Effector CD4-positive, alpha-beta T cell (primary cell): ENCODE data around the gene DMKN.

Experiments
- DNase-seq: peaks from one replicate; pipeline ENCODE4 v3.0.0-alpha.2; 2020

DMKN gene

DNA sequence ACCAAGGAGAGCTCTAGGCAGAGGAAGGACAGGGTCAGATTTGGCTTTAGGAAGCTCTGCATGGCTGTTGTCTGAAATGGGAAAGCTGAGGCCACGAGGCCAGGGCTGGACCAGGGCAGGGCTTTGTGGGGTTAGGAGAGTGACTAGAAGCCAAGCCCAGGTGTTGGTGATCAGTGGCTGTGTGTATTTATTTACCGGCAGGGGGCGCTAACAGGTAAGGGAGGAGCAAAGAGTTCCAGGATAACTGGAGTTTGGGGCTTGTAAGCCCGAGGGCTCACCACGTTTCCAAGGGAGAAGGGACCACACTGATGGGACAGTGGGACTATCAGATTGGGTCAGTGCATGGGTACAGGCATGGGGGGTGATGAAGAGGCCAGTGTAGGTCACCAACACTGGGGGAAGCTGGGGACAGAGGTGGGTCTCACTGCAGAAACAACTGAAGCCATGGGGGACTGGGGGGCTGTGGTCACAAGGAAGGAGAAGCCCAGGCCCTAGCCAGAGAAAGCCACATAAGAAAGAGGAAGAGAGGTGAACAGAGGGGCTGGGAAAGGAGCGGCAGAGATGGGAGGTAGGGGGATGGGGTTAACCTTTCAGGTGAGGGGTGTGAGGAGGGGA is 35.8 kb upstream of the DMKN start:
- peak; percentile 50 for DNase-seq

GRCh38 chr19:35546532-35546931 is 33.1 kb upstream of the DMKN start:
- DNase-seq: no peak

DNA sequence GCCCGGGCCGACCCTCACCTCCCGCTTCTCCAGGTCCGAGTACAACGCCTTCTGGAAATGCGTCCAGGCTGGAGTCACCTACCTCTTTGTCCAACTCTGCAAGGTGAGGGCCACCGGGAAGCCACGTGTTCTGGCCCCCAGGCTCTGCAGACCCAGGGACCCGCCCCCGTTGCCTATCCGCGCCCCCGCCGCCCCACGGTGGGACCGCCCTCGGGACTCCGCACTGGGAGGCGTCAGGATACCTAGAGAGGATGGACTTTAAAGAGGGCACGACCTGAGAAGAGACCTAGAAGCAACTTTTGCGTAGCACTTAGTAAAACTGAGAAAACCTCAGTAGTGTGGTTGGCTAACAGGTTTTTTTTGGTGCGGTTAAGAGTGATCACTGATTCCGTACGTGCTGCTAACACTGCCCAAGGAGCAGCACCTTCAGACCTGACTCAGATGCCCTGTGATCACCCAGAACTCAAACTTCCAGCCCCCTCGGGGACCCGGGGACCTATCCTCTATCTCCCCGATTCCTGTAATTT is 32.5 kb upstream of the DMKN start:
- DNase-seq: peak; percentile 35

DNA sequence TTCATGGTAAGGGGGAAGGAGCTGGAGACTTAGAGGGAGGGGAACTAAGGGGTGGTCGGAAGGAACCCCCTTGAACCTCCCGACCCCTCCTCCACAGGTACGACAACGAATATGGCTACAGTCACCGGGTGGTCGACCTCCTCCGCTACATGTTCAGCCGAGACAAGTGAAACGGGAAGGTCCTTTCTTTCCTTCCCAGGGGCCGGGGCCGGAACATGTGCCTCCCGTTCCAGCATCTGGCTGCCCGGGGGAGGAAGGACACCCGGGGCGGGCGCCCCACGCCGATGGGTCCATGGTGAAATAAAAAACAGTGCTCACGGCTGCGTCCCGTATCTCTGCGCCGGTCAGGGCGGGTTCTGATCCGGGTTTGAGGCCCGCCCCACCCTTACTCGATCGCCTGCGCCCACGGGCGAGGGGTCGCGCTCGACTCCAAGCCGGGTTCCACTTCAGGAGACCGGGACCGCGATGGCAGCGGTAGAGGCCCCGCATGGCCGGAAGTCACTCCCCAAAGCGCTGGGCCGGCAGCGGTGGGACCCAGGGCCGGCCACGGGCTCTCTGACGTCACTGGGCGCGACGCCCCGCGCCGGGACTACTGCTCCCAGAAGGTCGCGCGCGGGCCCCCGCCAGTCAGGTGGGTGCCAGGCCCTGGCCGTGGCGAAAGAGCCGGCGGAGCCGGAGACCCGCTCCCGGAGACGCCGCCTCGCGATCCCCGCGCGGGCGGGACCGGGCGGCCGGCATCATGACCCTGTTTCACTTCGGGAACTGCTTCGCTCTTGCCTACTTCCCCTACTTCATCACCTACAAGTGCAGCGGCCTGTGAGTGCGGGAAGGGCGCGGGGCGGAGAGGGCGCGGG is 31.8 kb upstream of the DMKN start, which contains the start of gene TMEM147:
TMEM147 (plus strand) TSS at position 626 of the 854 bp plus-strand sequence; CDS start at position 740, 114 bp downstream.
- peak; percentile 63 for DNase-seq

GRCh38 chr19:35544110-35544802 is 30.8 kb upstream of the DMKN start:
- DNase-seq: no peak

- no peak for DNase-seq
Measured at GRCh38 chr19:35543280-35544109, 30.0 kb upstream of the DMKN start.

- no peak for DNase-seq
Measured at GRCh38 chr19:35542209-35542608, 28.8 kb upstream of the DMKN start.

DNA sequence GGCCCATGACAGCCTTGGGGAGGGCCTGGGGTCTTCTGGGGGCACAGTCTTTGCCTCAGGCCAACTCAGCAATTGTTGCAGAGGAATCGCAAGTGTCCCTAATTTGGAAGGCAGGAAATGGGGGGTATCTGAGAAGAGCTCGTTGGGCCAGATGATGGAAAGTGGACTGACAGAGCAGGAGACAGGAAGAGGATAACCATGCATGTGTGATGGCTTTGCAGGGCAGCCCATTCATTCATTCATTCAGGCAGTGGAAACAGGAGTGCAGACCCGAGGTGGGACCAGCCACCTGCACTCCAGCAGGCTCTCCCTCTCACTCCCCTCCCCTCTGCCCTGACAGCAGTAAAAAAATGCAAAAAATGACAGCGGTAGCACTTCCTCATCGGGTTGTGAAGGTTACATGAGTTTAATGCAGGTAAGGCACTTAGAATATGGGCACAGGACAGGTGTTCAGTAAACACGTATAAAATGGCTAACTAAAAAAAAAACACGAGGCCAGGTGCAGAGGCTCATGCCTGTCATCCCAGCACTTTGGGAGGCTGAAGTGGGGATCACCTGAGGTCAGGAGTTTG is 27.0 kb upstream of the DMKN start:
- DNase-seq: no peak

DNA sequence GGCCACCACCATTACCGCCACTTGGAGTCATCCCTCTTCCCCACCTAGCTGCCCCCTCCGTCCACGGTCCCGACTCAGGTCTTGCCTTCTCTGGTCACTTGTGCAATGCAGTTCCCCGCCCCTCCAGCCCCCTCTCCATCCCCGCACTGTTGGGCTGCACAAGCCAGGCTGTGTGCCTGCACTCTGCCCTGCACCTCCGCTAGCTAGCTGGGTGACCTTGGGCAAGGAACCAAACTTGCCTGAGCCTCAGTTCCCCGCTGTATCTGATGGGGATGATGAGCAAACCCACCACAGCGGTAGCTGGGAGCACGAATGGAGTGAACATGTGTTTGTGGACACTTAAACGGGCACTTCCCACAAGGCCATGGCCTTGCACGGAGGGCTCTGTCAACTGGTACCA is 26.4 kb upstream of the DMKN start:
- no peak for DNase-seq

- no peak for DNase-seq
Measured at GRCh38 chr19:35539314-35539713, 25.9 kb upstream of the DMKN start.

DNA sequence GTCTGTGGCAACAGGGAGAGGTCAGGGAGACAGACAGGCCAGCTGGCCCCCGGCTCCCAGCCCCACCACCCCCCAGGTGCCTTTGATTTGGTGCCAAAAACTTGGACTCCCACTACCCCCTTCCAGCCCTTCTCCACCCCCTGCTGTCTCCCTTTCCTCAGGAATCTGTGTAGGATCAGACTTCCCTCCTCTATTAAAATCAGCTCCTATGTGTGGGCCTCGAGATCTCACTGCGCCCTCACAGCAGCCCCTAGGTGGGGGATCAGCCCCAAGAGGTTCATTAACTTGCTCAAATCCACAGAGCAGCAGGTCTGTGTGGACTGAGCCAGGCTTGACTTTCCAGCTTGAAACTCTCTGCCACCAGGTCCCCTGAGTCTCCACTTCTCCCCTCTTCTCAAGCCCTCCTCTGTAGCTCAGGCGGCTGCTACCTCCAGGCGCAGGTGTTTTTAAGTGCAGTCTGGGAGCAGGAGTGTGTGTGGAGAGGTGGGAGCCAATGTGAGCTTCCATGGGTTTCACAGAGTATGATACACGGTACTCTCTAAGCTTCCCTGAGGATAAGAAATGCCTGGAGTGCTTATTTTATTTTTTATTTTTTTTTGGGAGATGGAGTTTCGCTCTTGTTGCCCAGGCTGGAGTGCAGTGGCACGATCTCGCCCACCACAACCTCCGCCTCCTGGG is 21.5 kb upstream of the DMKN start:
- no peak for DNase-seq

- no peak for DNase-seq
Measured at GRCh38 chr19:35533822-35534392, 20.5 kb upstream of the DMKN start.

GRCh38 chr19:35533201-35533821 is 19.9 kb upstream of the DMKN start, which contains the start of gene GAPDHS:
Gene GAPDHS (plus strand): TSS chr19:35533456. CDS start chr19:35533528, 72 bp downstream.
- no peak for DNase-seq

DNA sequence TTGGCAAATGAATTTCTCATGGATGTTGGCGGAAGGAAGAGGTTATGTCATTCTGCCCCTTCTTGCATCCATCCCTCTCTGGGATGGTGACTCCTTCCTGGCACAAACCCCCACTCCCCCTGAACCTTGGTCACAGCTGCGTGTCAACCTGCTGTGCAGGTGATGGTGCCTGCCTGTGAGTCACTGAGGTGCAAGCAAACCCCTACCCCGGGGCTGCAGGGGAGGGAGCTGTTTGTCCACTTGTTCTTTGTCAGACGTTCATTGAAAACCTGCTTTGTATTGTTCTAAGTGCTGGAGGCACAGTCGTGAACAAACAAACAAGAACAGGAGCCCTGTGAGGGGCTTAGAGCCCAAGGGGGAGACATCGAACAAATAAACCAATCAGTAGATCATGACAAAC is 17.8 kb upstream of the DMKN start:
- no peak for DNase-seq

DNA sequence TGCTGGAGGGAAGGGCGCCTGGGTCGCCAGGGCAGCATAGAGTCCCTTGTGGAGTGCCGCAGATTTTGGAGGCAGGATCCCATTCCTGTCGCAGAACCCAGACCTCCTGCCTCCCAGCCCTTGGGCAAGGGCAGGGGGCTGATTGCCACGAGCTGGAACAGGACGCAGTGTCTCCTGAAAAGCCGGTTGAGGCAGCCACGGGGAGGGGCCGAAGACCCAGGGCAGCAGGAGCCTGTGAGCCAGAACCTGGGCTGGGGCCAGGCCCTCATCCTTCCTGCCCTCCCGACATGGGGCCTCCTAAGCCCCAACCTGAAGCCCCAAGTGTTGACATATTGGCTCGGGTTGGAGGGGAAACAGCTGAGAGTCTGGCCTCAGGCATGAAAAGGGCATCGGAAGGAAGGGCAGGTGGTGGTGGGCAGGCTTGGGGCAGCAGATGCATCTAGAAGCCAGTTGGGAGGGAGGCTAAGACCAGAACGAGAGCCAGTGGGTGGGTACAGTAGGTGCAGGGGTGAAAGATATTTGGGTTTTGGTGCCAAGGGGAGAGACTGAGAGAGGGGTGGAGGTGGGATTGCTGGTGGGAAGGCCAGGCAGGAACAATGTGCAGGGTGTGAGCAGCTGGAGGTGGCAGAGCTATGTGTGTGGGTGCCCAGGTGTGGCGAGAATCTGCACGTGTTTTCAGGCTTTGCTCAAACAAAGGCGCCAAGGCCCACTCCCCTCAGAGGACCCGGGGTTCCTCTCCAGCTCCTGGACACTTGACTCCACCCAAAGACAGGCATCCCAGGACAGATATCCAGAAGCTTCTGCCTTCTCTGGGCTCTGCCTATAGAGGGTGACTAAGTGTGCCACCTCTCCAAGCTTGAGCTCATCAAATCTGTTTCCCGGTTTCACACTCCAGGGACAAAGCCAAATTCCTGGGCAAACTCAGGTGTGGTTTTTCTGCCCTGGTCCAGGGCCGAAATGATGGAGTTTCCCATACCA is 16.1 kb upstream of the DMKN start:
- DNase-seq: no peak

DNA sequence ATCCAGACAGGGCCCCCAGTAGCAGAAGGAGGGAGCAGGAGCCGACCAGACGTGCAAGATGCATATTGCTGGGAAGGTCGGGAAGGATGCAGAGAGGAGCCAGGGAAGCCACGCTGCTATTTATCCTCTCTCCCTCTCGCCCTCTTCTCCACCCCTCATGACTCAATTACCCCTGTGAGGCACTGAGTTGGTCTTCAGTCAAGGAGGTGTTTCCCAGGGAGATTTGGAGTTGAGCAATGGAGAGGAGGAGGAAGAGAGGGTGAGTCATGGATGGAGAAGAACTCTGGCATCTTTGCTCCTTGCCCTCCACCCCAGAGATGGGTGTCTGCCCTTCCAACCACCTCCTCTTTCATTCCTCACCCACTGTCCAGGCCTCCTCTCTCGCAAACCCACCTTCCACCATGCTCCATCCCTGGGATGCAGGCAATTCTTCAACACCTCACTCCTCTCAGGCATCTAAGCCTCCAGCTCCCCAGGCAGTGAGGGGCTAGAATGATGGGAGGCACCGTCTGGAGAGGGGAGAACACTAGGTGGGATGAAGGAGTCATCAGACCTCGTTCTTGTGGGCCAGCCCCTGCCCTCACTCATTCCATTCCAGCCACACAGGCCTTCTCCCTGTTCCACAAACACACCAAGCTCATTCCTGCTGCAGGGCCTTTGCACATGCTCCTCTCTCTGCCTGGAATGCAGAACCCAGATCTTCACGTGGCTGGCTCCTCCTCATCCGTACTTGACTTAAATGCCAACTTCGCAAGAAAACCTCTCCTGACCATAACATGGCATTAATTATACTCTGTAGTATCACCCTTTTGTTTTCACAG is 15.0 kb upstream of the DMKN start, which contains the start of gene SBSN:
SBSN (minus strand) TSS at position 94 of the 821 bp plus-strand sequence; CDS start at position 64, 30 bp downstream.
- no peak for DNase-seq

- DNase-seq: no peak
Measured at GRCh38 chr19:35525873-35526272, 12.4 kb upstream of the DMKN start.

DNA sequence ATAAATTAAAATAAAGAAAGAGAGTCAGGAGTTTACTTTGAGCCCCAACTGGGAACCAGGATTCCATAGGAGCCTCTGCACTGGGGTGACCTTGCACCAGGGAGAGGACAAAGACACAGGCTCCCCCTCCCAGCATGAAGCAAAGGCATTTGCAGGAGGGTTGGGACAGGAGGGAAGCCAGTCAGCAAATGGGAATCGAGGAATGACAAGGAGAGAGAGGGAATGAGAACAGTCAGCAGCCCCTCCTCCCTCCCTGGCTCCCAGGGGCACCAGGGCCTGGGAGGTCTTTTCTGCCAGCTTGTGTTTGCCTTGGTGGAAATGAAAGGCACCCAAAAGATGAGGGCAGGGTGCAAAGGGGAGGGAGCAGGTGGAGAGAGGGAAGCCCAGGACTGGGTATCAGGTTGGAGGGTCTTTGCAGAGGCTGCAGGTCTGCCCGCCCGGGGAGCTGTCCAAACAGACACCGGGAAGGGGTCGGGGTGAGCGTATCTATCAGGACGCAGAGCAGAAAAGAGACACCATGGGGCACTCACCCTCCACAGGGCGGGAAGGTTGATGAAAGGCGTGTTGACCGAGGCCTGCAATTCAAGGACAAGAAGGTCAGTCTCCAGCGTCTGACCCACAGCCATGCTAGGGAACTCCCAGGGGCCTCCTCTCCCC is 10.9 kb upstream of the DMKN start:
- no peak for DNase-seq
